22Rv1 (cell line): ENCODE results near the gene C5orf24.

Experiments
- CTCF ChIP-seq: fragments of 450-650 bp; IDR thresholded peaks from 2 replicates; pipeline ENCODE4 v1.5.1; 2017; ENCODE audit warnings: mild to moderate bottlenecking
- ZFX ChIP-seq: fragments of 450-650 bp; IDR thresholded peaks from 2 replicates; pipeline ENCODE4 v1.6.1; 2017; ENCODE audit warnings: antibody characterized with exemption, borderline replicate concordance

- TF ChIP-seq CTCF (no peak), ZFX (no peak)
Measured at GRCh38 chr5:134902071-134902801, 56.5 kb downstream of the C5orf24 start.
